Immature natural killer cell (primary cell): ENCODE data around the gene SEC24D. TPM values are rescaled to one million over a fixed set of nuclear protein-coding genes. Genes with fewer than 3 reads are reported as not detected.

Experiments used
- polyA plus RNA-seq, 3 donors: library from polyadenylated mRNA; unstranded; fragments of 300-500 nt; fragmentation: Illumina TruSeq; gene quantifications; one replicate each; pipeline ENCODE4 v1.2.3, GENCODE V29; 2021

The SEC24D gene
- polyA plus RNA-seq, 3 donors from 2014 or later = 15.1 to 39.0 (median 31.6) TPM

Other genes starting within 250 kb of the SEC24D start
- gene METTL14, start 150.7 kb downstream of the SEC24D start, polyA plus RNA-seq = 10 to 100 TPM; 23.5 to 57.6 (median 23.6) TPM
- under 1 TPM in 2 of 3 donors, not detected in 1; 0.08 to 0.13 TPM for gene SYNPO2, start 52.7 kb upstream of the SEC24D start, polyA plus RNA-seq